GM10266 (cell line): ENCODE results near the gene KLHL29.

Experiments
- DNase-seq: peaks from one replicate; pipeline ENCODE4 v3.0.0; 2012; ENCODE audit errors: extremely low spot score
- TF ChIP-seq, protein P1 (sequence below): IDR thresholded peaks from 2 replicates; pipeline ENCODE4 v1.5.1; 2012; ENCODE audit warnings: mild to moderate bottlenecking, low read depth; ENCODE audit not compliant: control insufficient read depth, insufficient read depth; ENCODE audit errors: missing control alignments

Gene KLHL29

DNA sequence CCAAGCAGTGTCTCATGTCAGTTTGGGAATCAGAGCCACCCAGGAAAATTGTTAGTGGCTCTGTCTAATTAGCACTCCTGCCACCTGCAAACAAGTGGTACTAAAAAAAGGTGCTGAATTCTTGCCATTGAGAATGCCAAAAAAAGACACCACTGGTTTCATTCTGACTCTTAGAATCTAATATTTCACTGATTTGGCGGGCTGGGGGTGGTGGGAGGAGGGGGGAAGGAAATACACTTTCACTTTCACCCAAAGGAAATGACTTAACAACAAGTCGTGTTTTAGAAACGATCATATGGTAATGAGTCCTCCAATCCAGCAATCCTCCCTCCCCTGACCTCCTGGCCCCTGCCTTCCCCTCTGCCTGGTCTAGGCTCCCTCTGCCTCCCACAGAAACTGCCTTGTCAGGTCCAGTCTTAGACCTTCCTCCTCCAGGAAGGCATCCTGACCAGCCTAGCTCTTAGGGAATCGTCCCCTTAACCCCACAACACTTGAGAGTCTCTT is 4.4 kb upstream of the KLHL29 start:
- peak; percentile 78 for DNase-seq
- TF ChIP-seq, protein P1, sequence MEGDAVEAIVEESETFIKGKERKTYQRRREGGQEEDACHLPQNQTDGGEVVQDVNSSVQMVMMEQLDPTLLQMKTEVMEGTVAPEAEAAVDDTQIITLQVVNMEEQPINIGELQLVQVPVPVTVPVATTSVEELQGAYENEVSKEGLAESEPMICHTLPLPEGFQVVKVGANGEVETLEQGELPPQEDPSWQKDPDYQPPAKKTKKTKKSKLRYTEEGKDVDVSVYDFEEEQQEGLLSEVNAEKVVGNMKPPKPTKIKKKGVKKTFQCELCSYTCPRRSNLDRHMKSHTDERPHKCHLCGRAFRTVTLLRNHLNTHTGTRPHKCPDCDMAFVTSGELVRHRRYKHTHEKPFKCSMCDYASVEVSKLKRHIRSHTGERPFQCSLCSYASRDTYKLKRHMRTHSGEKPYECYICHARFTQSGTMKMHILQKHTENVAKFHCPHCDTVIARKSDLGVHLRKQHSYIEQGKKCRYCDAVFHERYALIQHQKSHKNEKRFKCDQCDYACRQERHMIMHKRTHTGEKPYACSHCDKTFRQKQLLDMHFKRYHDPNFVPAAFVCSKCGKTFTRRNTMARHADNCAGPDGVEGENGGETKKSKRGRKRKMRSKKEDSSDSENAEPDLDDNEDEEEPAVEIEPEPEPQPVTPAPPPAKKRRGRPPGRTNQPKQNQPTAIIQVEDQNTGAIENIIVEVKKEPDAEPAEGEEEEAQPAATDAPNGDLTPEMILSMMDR, result no peak

DNA sequence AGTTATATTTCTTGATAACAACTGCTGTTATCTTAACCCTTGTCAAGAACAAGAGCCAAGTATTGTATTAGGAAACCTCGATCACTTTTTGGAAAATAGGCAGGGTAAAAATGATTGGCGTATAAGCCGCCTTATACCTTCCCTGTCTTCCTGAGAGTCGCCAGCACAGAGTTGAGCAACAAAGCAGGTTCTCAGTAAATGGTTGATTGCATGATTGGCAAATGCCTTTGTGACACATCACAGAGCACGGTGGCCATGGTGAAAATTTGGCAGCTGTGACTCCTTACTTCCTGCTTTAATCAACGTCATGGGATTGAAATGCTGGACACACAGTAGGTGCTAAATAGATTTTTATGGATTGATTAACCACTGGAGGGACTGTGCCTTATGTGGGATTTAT is 3.9 kb upstream of the KLHL29 start:
- TF ChIP-seq, protein P1, result no peak
- DNase-seq, result no peak

DNA sequence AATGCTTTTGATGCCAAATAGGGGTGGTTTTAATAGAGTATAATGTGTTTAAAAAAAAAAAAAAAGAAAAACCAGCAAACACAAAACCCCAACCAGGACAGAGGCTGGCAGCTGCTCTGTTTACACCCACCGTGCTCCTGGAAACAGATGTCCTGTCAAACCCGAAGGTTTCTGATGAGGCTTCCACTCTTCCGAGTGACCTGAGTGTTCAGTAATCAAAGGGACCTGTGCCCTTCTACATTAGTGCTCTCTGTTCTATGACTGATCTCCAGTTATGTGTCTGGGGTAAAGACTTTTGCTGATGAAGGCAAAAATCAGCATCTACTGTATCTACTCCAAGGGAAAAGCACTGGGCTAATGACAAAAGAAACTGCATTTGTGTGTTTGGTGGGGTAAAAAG is 3.5 kb upstream of the KLHL29 start:
- TF ChIP-seq, protein P1, result no peak
- no peak for DNase-seq

DNA sequence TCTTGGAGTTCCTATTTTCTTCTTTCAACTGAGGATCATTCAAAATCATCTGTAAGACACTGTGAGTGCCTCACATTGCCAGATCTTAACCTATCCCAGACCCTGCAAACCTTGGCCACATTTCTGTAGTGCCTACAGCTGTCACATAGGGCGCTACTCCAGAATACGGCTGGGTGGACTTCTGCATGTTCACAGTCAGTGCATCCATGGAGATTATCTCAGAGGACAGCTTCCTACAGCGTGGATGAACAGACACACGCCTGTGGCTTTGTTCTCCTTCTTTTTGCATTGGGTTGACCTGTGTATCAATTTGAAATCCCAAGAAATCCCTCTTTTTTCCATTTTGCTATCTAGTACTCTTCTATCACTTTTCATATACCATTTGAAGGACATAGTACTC is 1.9 kb upstream of the KLHL29 start:
- no peak for DNase-seq
- TF ChIP-seq, protein P1, result no peak

DNA sequence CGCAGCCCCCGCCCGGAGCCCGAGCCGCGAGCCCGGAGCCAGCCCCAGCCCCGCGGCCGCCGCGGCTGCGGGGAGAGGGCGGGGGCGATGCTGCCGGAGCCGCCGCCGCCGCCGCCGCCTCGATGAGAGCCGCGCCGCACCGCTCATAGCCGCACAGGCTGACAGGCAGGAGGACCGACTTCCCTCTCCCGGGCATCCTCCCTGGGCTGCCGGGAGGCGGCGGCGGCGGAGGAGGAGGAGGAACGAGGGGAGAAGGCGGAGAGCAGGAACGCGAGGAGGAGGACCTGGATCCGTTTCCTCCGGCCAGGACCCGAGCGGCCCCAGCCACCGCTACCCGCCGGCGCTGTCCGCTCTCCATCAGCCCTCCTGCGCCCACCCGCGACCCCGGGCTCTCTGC is 370 bp downstream of the KLHL29 start:
- DNase-seq, result peak; percentile 69
- TF ChIP-seq, protein P1, result no peak

DNA sequence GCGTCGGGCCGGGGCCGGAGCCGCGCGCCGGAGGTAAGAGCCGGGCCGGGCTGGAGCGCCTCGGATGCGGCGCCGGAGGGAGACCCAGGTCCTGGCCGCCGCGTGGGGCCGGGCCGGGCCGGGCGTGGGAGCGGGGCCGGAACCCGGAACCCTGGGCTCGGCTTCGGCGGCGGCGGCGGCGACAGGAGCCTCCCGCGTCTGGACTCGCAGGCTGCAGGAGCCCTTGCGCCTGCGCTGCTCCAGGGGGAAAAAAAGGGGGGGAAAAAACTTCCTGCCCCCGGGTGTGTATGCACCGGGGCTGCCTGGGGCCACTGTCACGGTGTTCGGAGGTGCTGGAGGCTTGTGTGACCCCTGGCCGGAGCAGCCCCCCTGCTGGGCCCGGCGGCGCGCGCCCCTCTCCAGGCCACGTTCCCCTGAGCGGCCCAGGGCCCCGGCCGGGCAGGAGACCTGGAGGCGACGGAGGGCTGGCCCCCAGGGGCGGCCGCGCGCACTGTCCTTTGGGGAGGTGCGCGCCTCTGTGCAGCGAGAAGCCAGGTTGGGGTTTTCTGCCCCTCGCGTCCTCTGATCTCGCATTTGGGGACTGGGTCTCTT is 864 bp downstream of the KLHL29 start:
- TF ChIP-seq, protein P1, result no peak
- DNase-seq, result peak; percentile 62

DNA sequence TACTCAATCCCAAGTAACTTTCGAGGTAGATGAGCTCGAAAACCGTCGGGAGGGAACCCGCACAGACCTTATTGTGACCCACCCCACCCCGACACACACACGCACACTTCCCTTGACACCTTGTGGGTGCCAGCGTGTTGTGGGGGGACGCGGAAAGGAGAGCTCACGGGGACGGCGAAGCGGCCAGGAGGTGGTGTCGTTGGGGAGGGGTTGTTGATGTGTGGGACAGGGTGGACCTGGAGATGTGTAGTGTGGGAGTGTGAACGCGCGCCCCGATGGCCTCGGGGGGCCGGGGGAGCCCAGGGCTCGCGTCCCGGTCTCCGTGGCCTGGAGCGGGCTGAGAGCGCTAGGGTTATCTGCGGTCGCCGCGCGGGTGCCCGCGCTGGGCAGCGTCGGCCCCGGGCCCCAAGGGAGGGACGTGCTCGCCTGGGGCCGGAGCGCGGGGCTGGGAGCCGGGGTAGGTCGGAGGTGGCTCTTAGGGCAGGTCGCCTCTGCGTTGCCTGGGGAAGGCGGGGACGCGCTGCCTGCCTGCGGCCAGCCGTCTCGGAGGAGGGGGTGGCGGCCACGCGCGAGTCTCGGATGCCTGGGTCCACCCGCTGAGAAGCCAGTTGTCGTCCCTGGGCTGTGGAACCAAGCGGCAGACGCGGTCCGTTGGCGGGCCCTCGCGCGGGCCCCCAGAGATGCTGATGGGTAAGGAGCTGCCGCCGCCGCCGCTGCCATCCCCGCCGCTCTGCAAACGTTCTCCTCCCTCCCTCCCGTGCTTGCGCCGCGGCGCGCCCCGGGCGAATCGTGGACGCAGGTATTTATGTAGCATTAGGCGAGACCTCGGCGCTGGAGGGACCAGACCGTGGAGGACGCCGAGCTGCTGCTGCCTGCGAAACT is 1.6 kb downstream of the KLHL29 start:
- TF ChIP-seq, protein P1, result no peak
- peak; percentile 47 for DNase-seq
